ENCODE measurements around the gene SRSF4.

DNA sequence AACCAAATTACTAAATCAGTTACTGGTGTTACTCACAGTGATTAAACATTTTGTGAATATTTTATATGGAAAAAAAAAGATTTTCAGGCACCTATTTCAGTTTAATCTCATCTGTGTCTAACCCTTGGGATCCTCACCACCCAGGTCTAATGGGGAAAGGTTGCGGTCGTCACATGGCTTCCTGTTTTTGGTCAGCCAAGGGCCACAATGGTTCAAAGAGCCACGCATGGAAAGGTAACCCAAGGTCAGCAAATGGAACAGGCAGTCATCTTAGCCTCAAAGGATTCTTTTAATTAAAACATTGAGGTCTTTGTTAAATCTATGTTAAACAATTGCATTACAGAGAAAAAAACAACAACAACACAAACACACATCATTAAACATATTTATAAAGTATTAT is 21.9 kb downstream of the SRSF4 start:
- TF ChIP-seq CTCF (IDR thresholded peaks at IDR 0.05; ENCODE audit: low read depth, low read length, poor library complexity, severe bottlenecking) (no peak), EZH2phosphoT487 (IDR thresholded peaks at IDR 0.05; ENCODE audit: borderline replicate concordance, low read length) (no peak)
